Measurements from ENCODE around the gene EHD3.
A peak's percentile ranks its signal among the peaks of the same experiment; 100 is the strongest.

The EHD3 gene

DNA sequence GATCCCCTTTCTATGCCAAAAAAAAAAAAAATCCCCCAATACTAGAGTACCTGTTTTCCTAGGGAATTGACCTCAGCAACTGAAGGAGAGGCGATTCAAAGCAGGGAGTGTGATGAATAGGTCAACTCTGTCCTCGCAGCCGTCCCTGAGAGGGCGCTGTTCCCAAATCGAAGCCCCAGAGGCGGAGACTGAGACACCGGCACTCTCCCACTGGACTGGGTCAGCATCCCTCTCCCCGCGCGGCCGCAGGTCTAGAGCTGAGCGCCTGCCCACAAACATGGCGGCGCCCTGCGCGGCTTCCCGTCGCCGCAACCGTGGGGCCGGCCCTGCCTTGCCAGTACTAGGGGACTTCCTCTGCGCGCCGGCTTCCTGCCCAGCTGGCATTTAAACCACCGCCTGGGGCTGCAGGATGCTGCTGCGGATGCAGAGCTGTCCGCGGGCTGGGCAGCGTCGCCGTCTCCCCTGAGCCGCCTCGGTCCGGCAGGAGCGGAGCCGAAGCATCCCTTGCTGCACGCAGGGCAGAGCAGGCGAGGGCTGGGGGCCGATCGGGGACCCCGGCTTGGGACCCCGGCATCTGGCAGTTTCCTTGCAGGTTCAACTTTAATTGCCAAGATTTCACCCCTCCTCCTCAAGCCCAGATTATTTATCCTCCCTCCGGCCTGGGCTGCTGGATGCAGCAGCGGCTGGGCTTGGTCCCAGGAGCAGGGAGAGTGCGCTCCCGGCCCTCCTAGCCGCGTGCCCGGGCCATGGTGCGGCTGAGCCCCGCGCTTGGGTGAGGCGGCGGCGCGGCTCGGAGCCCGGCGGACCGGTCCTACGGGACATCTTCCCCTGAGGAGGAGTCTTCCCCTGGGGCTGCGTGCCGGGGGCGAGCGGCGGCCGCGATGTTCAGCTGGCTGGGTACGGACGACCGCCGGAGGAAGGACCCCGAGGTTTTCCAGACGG lies at the start of gene EHD3:
TSS of gene EHD3 (plus strand) at position 412 of the 942 bp plus-strand sequence. CDS start at position 882, 470 bp downstream.
- ATAC-seq = peak; percentile 99
- H3K9me3 Mint-ChIP-seq = no peaks in the 10 kb centered on the region
- peak within 1 kb of the TSS; percentile 82 for H3K4me3 Mint-ChIP-seq
- H3K27me3 Mint-ChIP-seq = no peaks in the 10 kb centered on the region
- peaks cover 56% of the 10 kb centered on the region for H3K4me1 Mint-ChIP-seq
- H3K27ac Mint-ChIP-seq = peak within 1 kb of the TSS; percentile 79
- peaks cover 7% of the 10 kb centered on the region for H3K36me3 Mint-ChIP-seq

DNA sequence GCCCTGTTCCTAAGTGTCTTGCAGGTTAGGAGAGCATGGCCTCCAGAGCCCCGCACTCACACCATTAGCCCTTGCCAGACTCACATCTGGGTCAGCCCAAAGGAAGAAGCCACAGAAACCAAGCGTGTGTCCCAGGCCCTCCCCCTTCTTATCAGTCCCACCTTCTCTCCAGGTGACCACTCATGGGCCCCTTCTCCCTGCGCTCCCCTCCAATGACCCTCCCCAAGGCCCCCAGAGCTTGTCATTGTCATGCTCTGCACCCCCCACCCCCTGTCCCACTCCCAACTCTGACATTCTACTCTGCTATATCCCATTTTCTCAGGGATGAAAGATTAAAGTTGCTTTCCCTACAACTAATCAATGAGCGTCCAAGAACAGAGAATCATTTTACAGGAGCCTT lies 46.8 kb upstream of the EHD3 start:
- H3K27ac Mint-ChIP-seq = no peak overlapping the region
- ATAC-seq = no peak
- H3K27me3 Mint-ChIP-seq = no peaks in the 10 kb centered on the region
- H3K4me1 Mint-ChIP-seq = no peaks in the 10 kb centered on the region
- peaks cover 3% of the 10 kb centered on the region for H3K9me3 Mint-ChIP-seq
- H3K4me3 Mint-ChIP-seq = no peak overlapping the region
- H3K36me3 Mint-ChIP-seq = peaks cover 40% of the 10 kb centered on the region

DNA sequence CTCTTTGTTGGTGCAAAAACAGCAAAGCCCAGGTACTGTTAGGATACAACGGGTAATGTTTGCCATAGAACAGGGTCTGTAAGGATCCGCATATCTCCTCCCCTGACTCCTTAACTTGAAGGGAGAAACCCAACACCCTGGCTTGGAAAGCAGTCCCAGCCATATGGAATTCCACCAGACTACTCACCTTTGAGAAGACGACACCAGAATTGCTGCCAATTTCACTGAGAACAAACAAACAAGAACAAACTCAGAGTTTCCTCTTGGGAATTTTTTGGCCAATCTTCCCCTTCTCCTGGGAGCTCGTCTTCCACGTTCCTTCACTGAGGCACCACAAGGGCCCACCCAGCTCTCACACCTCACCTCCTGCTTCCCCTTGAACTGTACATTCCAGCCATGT lies 45.8 kb upstream of the EHD3 start:
- Mint-ChIP-seq H3K27me3 (no peaks in the 10 kb centered on the region), H3K27ac (no peak overlapping the region), H3K4me1 (no peaks in the 10 kb centered on the region)

DNA sequence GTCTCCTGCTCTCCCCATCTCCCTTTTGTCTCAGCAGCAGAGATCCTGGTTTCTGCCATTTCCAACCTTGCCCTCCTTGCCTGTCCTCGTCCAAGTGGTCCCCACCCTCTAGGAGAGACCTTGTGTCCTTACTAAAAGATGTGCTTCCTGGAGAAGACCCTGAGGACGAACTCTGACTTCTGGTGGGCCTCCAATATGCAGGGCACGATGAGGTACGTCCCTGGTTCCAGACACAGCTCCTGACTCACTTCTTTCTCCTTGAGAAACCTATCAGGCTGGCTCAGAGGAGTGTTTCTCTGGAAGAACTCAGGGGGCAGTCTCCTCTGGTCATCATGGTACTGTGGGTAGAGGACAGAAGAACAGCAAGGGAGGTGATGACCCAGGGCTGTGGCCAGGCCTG lies 44.8 kb upstream of the EHD3 start:
- H3K4me3 Mint-ChIP-seq = no peak overlapping the region
- no peak overlapping the region for H3K27ac Mint-ChIP-seq
- no peaks in the 10 kb centered on the region for H3K27me3 Mint-ChIP-seq
- H3K4me1 Mint-ChIP-seq = no peaks in the 10 kb centered on the region
- H3K9me3 Mint-ChIP-seq = no peaks in the 10 kb centered on the region
- H3K36me3 Mint-ChIP-seq = peaks cover 33% of the 10 kb centered on the region
- ATAC-seq = no peak

More for the DNA sequence above, 45.8 kb upstream of the EHD3 start:
- Mint-ChIP-seq H3K9me3 (peaks cover 3% of the 10 kb centered on the region), H3K36me3 (peaks cover 40% of the 10 kb centered on the region), H3K4me3 (no peak overlapping the region)
- no peak for ATAC-seq

DNA sequence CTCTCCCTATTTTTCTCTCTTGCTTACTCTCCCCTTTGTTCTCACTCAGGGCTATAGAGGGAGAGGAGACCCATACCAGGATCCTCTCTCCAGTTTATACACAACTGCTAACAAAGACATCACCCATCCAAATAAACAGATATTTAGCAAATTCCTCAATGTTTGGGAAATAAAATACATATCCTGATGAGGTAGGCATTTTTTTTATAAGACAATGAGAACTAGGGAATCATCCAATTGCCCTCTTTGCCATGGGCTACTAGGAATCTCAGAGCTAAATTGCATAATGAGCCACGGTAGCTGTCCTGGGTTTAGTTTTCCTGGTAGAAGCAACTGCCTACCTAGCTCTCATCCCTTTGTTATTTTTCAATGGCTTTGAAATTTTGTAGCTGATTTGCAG lies 43.8 kb upstream of the EHD3 start:
- H3K27ac Mint-ChIP-seq = no peak overlapping the region

DNA sequence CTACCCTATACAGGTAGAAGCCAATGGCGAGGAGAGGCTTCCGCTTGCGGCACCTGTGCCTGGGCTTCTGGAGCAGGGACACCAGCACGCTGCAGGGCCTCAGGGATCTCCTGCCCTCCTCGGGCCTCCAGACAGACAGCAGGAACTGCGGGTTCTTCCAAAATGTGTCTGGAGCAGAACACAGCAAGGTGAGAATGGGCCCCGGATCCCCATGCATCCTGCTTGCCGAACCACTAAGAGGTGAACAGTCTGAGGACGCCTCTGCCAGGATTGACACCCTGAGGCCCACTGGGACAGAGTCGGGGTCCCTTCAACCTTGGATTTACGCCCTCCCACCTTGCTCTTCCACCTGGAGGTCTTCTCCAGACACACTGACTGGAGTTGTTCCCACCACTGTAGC lies 42.0 kb upstream of the EHD3 start:
- no peak overlapping the region for H3K4me3 Mint-ChIP-seq
- H3K9me3 Mint-ChIP-seq = no peaks in the 10 kb centered on the region
- no peaks in the 10 kb centered on the region for H3K27me3 Mint-ChIP-seq
- no peak overlapping the region for H3K27ac Mint-ChIP-seq
- peaks cover 29% of the 10 kb centered on the region for H3K36me3 Mint-ChIP-seq
- no peak for ATAC-seq
- H3K4me1 Mint-ChIP-seq = no peaks in the 10 kb centered on the region

More for the DNA sequence above, 43.8 kb upstream of the EHD3 start:
- Mint-ChIP-seq H3K36me3 (peaks cover 29% of the 10 kb centered on the region), H3K9me3 (no peaks in the 10 kb centered on the region), H3K27me3 (no peaks in the 10 kb centered on the region), H3K4me3 (no peak overlapping the region), H3K4me1 (no peaks in the 10 kb centered on the region)
- ATAC-seq = no peak

DNA sequence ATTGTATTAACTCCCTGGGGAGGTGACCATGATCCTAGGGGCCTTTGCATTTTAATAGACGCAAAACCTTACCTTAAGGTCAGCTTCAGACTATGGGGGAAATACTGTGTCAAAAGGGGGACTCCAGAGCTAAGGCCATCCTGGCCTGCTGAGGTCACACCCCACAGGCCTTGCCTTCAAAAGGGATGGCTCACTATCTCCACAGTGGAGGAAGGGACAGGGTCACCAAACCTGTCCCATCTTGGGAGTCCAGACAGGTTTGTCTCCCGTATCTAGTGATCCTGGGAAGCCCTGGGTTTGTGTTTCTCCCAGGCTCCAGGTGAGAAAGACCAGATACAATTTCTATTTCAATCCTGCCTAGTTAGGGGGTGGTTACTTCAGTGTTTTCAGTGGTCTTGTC lies 41.6 kb upstream of the EHD3 start:
- Mint-ChIP-seq H3K4me3 (no peak overlapping the region), H3K9me3 (no peaks in the 10 kb centered on the region), H3K36me3 (peaks cover 30% of the 10 kb centered on the region), H3K4me1 (no peaks in the 10 kb centered on the region), H3K27me3 (no peaks in the 10 kb centered on the region), H3K27ac (no peak overlapping the region)
- no peak for ATAC-seq

DNA sequence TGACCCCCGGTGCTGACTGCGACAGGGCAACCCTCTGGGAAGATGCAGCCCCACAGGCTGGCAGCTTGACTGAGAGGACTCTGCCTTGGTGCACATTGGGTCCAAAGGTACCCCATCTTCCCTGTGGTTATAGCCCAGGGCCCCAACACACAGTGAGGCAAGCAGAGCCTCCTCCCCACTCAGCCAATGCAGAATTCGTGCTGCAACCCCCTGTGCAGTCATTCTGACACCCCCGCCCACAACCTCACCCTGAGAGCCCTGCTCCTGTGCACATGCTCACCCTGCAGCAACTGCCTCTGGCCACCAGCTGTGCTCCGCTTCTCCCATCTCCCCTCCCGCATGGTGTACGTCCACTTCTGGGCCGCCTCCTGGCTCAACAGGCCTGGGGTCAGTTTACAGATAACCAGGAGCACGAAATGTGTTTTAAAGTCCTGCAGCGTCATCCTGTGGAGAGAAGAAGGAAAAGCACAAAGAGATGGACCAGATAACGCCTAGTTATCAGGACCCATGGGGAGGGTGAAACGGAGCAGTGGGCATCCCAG lies 41.0 kb upstream of the EHD3 start:
- Mint-ChIP-seq H3K4me3 (no peak overlapping the region), H3K27me3 (no peaks in the 10 kb centered on the region), H3K9me3 (no peaks in the 10 kb centered on the region), H3K27ac (no peak overlapping the region), H3K4me1 (no peaks in the 10 kb centered on the region), H3K36me3 (peaks cover 34% of the 10 kb centered on the region)
- no peak for ATAC-seq

DNA sequence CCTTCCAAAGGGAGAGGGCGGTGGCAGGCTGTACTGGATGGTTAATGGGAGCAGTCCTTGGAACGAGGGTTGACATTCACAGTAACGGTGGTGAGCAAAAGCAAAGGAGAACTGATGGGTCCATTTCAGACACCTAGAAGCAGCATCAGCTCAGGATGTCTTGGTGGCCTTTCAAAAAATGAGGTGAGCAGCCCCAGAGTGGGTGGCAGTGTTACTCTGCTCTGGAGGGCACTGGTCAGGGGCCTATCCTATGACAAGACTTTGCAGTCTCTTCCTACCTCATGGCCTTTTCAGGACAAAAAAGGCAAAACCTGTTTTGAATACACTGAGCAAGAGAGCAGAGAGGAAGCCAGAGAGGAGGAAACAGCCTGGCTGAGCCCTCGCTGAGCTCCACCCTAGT lies 40.1 kb upstream of the EHD3 start:
- H3K4me3 Mint-ChIP-seq = no peak overlapping the region

DNA sequence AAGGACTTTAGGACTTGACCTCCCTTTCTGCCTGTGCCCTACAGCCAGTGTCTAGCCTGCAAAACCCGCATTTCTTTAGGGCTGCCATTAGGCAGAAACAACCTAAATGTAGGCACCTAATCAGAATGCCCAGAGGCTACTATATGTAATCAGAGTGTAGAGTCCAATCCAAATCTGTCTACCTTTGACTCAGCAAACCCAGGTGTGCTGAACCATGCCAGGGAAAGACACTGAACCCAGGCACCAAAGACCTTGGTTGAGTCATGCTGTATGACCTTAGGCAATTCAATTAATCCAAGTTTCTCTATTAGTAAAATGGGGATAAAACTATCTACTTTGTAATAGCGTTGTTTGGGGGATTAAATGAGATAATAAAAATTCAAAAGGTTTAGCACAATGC lies 37.3 kb upstream of the EHD3 start:
- Mint-ChIP-seq H3K27me3 (no peaks in the 10 kb centered on the region), H3K9me3 (peaks cover 5% of the 10 kb centered on the region), H3K36me3 (peaks cover 25% of the 10 kb centered on the region), H3K27ac (no peak overlapping the region), H3K4me3 (no peak overlapping the region), H3K4me1 (no peaks in the 10 kb centered on the region)
- ATAC-seq = no peak

More for the DNA sequence above, 40.1 kb upstream of the EHD3 start:
- Mint-ChIP-seq H3K36me3 (peaks cover 37% of the 10 kb centered on the region), H3K27me3 (no peaks in the 10 kb centered on the region), H3K27ac (no peak overlapping the region), H3K4me1 (no peaks in the 10 kb centered on the region), H3K9me3 (peaks cover 2% of the 10 kb centered on the region)
- no peak for ATAC-seq

DNA sequence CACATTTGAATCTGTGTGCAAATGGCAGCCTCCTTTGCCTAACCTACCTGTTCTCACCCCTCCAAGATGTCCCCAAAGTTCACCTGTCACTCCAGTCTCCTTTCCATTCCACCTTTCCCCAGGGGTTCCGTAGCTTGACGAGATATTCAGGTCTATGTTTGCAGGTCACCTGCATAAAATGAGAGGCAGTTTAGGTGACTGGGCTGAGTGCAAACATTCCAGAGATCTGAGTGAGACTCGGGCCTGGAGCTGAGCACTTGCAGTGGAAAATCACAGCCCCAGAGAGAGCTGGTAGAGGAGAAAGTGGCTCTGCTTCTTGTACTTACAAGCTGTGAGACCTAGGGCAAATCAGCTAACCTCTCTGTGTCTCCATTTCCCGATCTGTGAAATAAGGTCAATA lies 36.8 kb upstream of the EHD3 start:
- Mint-ChIP-seq H3K27ac (peak overlapping the region; percentile 25), H3K36me3 (peaks cover 26% of the 10 kb centered on the region), H3K27me3 (no peaks in the 10 kb centered on the region), H3K4me3 (no peak overlapping the region), H3K9me3 (peaks cover 5% of the 10 kb centered on the region), H3K4me1 (no peaks in the 10 kb centered on the region)
- ATAC-seq = no peak

DNA sequence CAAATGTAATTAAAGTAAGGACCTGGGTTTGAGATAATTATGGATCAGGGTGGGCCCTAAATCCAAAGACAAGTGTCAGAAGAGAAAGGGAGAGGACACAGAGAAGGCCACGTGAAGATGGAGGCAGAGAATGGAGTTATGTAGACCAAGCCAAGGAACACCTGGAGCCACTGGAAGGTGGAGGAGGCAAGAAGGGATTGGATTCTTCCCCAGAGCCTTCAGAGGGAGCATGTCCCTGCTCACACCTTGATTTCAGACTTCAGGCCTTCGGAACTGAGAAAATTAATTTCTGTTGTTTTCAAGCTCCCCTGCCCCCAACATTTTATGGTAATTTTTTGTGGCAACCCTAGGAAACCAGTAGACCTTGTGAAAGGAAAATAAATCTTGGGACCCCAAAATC lies 36.3 kb upstream of the EHD3 start:
- Mint-ChIP-seq H3K9me3 (peaks cover 5% of the 10 kb centered on the region), H3K4me1 (no peaks in the 10 kb centered on the region), H3K36me3 (peaks cover 26% of the 10 kb centered on the region), H3K4me3 (no peak overlapping the region), H3K27ac (peak overlapping the region; percentile 25), H3K27me3 (no peaks in the 10 kb centered on the region)
- no peak for ATAC-seq

DNA sequence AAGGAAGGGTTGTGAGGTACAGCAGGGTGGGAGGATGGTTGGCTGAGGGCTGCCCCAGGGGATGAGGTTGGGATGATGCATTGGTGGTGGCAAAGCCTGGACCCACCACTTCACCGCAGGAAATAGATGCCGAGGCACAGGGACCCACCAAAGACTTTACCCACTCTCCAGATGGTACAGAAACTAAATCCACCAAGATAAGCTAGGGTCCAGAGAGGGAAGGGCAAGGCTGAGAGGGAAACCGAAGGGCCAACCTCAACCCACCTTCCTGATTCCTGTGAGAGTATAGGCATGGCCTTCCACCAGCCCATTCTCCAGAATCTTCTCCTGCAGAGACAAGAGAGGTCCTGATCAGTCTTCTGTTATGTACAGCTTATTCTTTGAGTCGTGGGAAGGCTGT lies 34.7 kb upstream of the EHD3 start:
- Mint-ChIP-seq H3K4me3 (no peak overlapping the region), H3K27me3 (no peaks in the 10 kb centered on the region), H3K4me1 (no peaks in the 10 kb centered on the region), H3K9me3 (peaks cover 5% of the 10 kb centered on the region), H3K27ac (no peak overlapping the region), H3K36me3 (peaks cover 30% of the 10 kb centered on the region)
- no peak for ATAC-seq

DNA sequence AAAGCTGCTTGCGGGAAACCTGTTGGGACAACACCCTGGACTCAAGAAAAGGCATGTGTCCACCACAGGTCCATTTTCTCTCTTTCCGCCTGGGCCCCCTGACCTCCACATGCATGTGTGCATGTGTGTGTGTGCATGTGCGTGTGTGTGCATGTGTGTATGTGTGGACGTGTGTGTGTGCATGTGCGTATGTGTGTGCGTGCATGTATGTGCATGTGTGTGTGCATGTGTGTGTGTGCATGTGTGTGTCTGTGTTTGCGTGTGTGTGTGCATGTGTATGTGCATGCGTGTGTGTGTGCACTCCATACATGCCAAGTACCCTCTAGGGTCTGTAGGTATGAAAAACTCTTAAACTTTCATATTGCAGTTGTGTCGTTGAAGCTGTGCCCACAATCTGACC lies 33.0 kb upstream of the EHD3 start:
- H3K4me1 Mint-ChIP-seq = no peaks in the 10 kb centered on the region
- no peak overlapping the region for H3K27ac Mint-ChIP-seq
- no peak overlapping the region for H3K4me3 Mint-ChIP-seq
- ATAC-seq = no peak
- peaks cover 5% of the 10 kb centered on the region for H3K9me3 Mint-ChIP-seq
- no peaks in the 10 kb centered on the region for H3K27me3 Mint-ChIP-seq
- peaks cover 30% of the 10 kb centered on the region for H3K36me3 Mint-ChIP-seq

DNA sequence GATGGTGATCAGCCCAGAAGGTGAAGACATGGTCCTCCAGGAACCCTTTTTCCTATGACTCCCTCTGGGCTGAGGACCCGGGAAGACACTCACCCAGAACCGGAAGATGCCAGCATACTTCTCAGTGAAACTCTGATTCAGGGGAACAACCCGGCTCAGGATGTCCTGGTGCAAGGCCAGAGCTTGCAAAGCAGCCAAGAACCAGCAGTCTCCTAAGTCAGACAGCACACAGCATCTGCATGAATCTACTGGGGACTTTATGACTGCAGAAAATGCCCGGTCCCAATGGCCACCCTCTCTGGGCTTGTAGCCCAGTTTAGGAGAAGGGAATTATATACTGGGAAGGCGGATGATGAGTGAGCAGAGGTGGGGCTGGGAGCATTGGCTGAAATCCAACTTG lies 31.9 kb upstream of the EHD3 start:
- H3K4me1 Mint-ChIP-seq = no peaks in the 10 kb centered on the region
- no peak overlapping the region for H3K27ac Mint-ChIP-seq
- peaks cover 30% of the 10 kb centered on the region for H3K36me3 Mint-ChIP-seq
- ATAC-seq = no peak
- no peaks in the 10 kb centered on the region for H3K27me3 Mint-ChIP-seq
- no peak overlapping the region for H3K4me3 Mint-ChIP-seq
- H3K9me3 Mint-ChIP-seq = peaks cover 5% of the 10 kb centered on the region

DNA sequence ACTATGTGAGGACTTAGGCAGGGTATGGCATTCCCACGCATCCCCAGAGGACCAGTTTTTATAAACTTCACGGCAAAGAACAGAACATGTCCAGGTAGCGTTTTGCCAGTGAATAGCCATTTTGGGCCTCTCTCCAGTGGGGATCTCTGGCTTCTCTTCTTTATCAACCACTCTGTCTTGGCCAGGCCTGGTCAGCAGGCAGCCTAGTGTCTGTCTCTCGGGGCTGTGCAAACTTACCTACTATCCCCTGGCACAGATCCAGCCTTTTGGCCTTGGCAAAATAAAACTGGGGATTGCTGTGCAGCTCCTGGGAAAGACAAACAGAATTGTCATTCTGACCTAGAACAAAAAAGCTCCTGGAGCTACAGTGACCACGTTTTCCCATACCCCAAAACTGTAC lies 31.1 kb upstream of the EHD3 start:
- no peak for ATAC-seq
- H3K4me3 Mint-ChIP-seq = no peak overlapping the region
- H3K4me1 Mint-ChIP-seq = peaks cover 3% of the 10 kb centered on the region
- H3K27me3 Mint-ChIP-seq = no peaks in the 10 kb centered on the region
- H3K27ac Mint-ChIP-seq = peak overlapping the region; percentile 50
- H3K9me3 Mint-ChIP-seq = peaks cover 5% of the 10 kb centered on the region
- H3K36me3 Mint-ChIP-seq = peaks cover 25% of the 10 kb centered on the region

All from stimulated activated memory B cell treated with anti-CD40 and anti-IgM and Interleukin-4, amounts not matched to agents 10 μg/mL and 1 μg/mL and 100 μg/mL, for 72 hours (primary cell).